T47D (cell line): ENCODE data around the gene FREM1.
A peak's percentile ranks its signal among the peaks of the same experiment; 100 is the strongest.

ENCODE experiments used
- DNase-seq, 2 experiments: peaks; one replicate each; pipeline versions ENCODE4 v3.0.0 to v3.0.0-alpha.2; 2011 to 2012; ENCODE audit warnings: low read depth in 1 of 2, low spot score in 1 of 2
- JUND ChIP-seq: IDR thresholded peaks from 2 replicates; pipeline ENCODE4 v1.6.1; 2012; ENCODE audit warnings: low read depth
- in situ Hi-C: cut with HindIII; loops from 2 replicates; pipeline ENCODE4 v1.10.0; 2016; ENCODE audit warnings: low sequenced_read_pairs, low pct_unique_long_range_greater_than_20kb

The FREM1 gene

DNA sequence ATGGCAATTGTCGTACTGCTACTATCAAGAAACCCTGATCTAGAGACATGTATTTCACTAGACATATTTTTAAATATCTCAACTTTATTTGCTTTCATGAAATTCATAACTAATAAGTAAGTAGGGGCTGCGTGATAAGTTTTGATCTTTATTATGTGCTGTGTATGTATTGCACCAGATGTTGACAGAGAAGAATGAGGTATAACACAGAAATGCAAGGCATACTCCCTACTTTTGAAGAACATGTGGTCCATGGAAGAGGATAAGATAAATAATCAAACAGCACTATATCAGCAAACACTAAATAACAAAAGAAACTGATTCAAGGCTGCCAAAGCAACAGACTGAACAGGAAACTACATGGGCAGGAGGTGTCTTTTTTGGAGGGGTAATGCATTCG, 60.9 kb downstream of the FREM1 start:
- in situ Hi-C loops = no loop called here
- DNase-seq = no peak
- TF ChIP-seq JUND = no peak

GRCh38 chr9:14846871-14847311, 63.3 kb downstream of the FREM1 start:
- DNase-seq = peak; percentile 26 to 47
- no peak for TF ChIP-seq JUND
- in situ Hi-C loops = no loop called here

GRCh38 chr9:14843163-14843562, 67.1 kb downstream of the FREM1 start:
- DNase-seq = no peak
- no peak for TF ChIP-seq JUND
- in situ Hi-C loops = no loop called here

- DNase-seq = no peak
- in situ Hi-C loops = no loop called here
- TF ChIP-seq JUND = no peak
Observed at GRCh38 chr9:14842269-14842668, 68.0 kb downstream of the FREM1 start.

DNA sequence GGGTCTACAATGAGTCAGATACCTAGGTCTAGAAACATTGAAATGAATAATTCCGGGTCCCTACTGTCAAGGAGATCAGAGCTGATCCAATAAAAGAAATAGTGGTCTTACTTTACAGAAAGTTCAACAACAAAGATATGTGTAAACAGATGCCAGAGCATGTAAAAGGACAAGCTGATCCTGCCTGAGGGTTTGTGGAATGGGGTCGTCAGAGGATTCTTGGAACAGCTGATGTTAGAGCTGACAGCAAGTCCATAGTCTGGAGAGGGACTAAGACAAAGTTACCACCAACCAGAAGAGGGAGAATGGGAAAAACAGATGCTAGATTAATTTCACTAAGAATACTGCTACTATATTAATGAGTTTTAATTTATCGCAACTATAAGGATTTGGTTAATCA, 71.5 kb downstream of the FREM1 start:
- DNase-seq = no peak
- TF ChIP-seq JUND = no peak
- in situ Hi-C loops = no loop called here

DNA sequence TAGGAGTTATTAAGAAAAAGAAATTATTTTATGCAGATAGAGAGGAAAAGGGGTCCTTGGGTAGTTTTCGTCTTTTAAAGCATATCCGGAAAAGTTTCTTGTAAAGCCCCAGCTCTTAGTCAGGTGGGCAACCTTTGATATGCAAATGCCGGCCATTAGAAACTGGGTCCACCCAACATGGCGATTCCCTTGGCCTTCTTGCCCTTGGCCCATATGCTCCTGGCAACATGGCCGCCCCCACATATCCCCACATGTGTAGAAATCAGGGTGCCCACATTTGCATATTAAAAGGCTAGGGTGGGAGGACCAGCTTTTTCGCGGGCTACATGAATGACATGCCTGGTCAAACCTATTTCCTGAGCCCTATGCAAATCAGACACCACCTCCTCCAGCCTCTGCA, 73.3 kb downstream of the FREM1 start:
- in situ Hi-C loops = no loop called here
- TF ChIP-seq JUND = no peak
- DNase-seq = no peak

- in situ Hi-C loops = no loop called here
- no peak for DNase-seq
- no peak for TF ChIP-seq JUND
Observed at GRCh38 chr9:14831661-14832060, 78.6 kb downstream of the FREM1 start.

- in situ Hi-C loops = no loop called here
- TF ChIP-seq JUND = no peak
- DNase-seq = no peak
Observed at GRCh38 chr9:14831074-14831473, 79.2 kb downstream of the FREM1 start.

- in situ Hi-C loops = no loop called here
- DNase-seq = no peak
- no peak for TF ChIP-seq JUND
Observed at GRCh38 chr9:14830057-14830456, 80.2 kb downstream of the FREM1 start.

- no peak for TF ChIP-seq JUND
- no peak for DNase-seq
- in situ Hi-C loops = no loop called here
Observed at GRCh38 chr9:14829204-14829603, 81.0 kb downstream of the FREM1 start.

GRCh38 chr9:14827805-14828204, 82.4 kb downstream of the FREM1 start:
- no peak for TF ChIP-seq JUND
- in situ Hi-C loops = no loop called here
- DNase-seq = no peak

DNA sequence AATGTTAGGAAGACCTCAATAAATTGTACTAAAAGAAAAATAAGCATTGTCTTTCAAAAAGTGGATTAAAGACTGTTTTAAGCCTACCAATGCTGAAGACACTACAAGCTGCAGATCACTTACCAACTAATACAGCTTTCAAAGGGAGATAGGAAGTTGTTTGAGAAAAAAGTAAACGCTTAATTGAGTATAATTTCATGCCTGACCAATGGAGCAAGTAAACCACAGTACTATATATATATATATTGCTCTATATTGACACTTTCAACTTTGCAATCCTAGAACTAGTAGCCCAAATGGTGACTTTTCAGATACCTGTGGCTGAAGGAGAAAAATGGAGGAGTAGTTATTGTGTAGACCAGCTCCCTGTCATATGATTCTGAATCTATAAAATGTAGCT, 85.7 kb downstream of the FREM1 start:
- no peak for TF ChIP-seq JUND
- in situ Hi-C loops = no loop called here
- DNase-seq = no peak

- in situ Hi-C loops = no loop called here
- no peak for TF ChIP-seq JUND
Observed at GRCh38 chr9:14823800-14824199, 86.4 kb downstream of the FREM1 start.

GRCh38 chr9:14822666-14823065, 87.6 kb downstream of the FREM1 start:
- TF ChIP-seq JUND = no peak
- no peak for DNase-seq
- in situ Hi-C loops = no loop called here

More at GRCh38 chr9:14823800-14824199, 86.4 kb downstream of the FREM1 start:
- DNase-seq = no peak
